ENCODE data around the gene SLAMF7.

- no peak for TF ChIP-seq POLR2AphosphoS5 (IDR thresholded peaks at IDR 0.05; ENCODE audit: borderline replicate concordance, low read depth, low read length)
- TF ChIP-seq EZH2 (IDR thresholded peaks at IDR 0.05), result no peak
Measured at GRCh38 chr1:160711602-160712311, 27.3 kb upstream of the SLAMF7 start, which contains the start of gene CD48.
